GM19463 (cell line): ENCODE results near the gene SELENOS.

ENCODE experiments used
- ATAC-seq: cut with Tn5 transposase; IDR thresholded peaks from one replicate; pipeline ENCODE4 v1.9.1; 2021; ENCODE audit warnings: mild to moderate bottlenecking, moderate library complexity; ENCODE audit not compliant: unreplicated experiment

The SELENOS gene, protein sequence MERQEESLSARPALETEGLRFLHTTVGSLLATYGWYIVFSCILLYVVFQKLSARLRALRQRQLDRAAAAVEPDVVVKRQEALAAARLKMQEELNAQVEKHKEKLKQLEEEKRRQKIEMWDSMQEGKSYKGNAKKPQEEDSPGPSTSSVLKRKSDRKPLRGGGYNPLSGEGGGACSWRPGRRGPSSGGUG

DNA sequence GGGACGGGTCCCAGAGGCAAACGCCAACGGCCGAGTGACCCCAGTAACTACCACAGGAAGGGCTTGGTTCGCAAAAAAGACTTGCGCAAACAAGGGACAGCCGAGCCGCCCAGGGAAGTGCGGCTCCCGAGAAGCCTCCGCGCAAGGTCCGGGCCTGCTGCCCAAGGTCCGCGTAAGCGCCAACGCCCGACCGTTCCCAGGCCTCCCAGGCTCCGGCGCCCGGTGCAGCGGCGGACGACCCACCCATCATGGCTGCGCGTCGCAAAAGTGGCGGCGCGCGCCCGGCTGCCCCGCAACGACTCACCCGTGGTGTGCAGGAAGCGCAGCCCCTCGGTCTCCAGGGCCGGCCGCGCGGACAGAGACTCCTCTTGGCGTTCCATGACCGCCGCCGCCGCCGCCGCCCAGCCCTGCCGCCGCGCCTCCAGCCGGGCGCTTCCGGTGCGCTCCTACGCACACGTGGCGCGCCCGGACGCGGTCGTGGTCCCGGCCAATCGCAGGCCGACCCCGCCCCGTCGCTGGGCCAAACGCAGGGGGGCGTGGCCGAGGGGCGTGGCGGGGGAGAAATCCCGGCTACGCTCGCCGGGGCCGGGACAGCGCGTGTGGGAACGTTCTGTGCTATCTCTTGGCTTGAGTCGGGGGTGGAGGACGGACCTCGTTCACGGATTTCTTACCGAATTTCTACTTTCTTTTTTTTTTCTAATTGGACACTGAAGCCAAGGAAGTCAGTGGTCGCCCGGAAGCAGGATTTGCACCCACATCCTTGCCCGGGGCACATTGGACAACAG is at the start of gene SELENOS:
Gene SELENOS (minus strand): TSS at position 448 of the 785 bp plus-strand sequence. CDS start 68 bp downstream, at position 380.
- ATAC-seq = peak; percentile 94

DNA sequence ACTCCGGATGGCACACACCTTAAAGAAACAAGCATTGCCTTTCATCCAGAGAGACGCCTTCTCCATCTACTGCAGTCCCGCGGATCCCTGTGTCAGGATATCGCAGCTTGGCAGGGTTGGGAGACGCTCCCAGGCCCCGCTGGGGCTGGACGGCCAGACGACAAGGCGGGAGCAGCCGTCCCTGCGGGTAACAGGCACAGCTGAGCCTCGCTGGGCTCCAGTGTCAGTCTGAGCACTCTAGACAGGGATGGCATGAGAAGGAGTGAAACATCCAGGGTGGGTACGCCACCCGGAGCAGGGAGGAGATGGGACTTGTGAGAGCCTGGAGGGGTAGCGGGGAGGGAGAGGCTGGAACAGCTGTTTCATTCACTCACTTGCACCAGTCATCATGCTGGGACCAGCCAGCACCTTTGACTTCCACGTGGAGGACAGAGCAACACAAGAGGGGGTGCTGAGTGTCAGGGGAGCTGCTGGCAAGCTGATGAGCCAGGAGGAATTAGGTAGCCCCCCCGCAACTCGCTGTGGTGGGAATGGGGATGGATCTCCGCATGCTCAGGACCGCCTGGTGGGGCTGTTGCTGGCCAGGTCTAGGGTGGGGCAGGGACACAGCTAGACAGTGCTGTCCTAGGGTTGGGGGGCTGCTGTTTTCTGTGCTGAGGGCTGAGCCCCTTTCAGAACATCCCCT is 49.3 kb upstream of the SELENOS start:
- ATAC-seq = no peak

DNA sequence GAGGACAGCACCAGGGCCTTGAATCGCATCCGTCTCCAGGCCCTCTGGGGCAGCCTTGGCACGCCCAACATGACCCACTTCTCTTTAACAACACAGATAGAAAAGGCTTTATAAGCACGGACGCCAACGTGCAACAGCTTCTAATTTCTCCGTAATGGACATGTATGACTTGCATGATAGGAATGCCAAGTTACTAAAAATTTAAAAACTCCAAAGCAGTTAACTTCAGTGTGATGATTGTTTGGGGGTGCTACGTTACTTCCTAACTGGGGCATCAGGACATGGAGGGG is 48.7 kb upstream of the SELENOS start:
- ATAC-seq = no peak

DNA sequence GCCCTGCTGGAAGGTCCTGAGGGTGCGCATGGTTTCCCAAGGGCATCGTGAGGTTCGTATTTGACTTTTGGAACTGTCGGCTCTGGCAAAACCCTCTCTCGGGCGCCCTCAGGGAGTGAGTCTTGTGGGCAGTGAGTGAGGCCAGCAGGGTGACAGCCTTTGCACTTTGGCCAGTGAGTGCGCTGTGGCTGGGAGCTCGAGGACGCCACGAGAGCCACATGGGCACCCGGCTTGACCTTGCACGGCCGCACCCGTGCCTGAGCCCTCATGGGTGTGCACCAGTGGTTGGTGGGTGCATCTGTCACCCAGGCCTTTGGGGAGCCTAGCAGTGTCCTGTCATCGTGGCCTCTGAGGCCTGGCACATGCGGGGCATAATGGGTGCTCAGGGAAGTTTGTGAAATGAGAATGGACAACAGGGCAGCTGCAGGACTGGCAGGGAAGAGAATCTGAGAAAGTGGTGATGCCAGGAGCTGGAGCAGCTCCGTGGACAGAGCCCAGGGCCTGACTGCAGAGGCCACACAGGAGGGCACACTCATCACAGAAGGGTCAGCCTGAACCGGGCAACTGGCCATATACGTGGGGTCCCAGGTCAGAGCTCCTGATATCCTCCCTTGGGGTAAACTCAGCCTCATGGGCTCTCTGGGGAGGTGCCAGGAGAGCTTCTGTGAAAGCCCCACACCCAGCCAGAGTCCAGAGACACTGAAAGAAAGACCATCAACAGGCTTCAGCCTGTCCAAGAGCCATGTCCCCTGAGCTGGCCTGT is 48.2 kb upstream of the SELENOS start:
- no peak for ATAC-seq

DNA sequence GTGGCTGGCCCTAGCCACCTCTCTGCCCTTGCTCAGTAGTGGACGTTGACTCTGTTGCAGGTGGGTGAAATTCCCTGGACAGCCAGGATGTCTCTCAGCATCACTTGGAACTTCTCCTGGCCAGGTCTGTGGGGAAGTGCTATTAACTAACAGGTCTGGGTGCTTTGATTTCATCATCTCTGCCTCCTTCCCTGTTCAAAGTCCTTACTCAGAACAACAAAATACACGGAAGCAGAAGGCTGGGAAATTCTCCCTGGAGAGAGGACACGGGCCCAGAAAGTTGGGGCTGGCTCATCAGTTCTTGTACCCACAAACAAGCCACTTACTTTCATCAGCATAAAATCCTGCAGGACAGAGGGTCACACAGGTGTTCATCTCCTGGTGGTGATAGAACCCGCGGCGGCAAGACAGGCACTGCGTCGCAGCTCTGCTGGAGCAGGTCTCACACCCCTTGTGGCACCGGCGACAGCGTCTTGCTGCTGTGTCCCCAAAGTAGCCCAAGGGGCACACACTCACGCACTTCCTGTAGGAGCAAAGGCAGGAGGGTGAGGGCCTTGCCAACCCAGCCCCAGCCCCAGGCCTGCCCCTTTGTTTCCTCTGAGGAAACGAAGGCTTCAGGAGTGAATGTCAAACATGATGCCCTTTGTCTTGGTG is 47.4 kb upstream of the SELENOS start:
- no peak for ATAC-seq

DNA sequence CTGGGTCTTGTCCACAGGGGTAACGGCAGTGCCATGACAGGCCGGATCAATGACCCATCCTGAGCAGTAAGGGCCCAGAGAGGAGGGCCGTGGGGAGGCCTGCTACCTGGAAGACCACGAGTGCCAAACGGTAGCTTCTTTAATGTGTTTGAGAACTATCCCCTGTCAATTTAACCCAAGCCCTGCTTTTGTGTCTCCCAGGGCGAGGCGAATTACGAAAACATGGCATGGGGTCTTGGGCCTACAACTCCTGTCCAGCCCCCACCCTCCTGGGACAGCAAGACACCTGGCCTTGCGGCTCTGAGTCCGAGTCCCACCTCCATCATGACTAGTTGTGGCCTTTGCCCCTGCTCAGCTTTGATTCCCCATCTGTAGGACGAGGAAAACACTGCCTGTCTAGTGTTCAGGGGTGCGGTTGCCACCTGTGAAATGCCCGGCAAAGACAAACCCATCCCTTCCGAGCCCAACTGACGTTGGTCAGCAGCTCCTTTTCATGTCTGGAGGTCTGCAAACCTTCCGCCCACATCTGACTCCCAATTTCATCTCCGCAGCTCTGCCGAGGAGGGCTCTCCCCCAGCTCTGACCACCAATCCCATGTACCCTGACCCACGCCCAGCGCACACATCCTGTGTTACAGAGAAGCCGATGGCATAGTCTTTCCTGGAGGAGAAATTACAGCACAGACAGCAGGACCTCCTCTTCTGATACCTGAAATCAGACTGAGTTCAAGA is 46.7 kb upstream of the SELENOS start:
- no peak for ATAC-seq

DNA sequence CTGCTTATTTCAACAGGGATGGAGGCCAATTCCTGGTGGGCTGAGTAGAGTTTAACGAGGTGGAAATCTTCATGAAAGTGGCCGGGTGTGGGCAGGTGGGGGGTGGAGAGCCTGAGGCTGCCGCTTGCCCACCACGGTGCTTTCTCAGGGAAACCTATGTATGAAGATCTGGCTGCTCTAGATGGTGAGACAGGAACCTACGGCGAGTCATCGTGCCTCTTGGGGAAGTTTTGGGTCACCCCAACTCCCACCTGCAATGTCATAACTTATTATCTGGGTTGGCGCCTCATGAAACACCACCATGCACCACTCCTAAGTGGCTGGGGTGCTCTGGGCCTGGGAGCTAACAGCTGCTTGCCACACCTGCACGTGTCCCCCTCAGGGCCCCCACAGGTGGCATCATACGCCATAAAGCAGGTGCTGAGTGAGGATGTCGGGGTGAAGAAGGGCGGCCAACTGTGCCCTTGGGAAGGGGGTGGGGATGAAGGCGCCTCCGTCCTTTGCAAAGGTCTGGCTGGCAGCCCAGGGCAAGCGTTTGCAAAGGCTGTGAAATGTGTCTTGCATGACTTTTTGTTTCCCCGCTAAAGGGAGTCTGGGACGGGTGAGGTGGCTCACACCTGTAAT is 45.7 kb upstream of the SELENOS start:
- ATAC-seq = no peak

DNA sequence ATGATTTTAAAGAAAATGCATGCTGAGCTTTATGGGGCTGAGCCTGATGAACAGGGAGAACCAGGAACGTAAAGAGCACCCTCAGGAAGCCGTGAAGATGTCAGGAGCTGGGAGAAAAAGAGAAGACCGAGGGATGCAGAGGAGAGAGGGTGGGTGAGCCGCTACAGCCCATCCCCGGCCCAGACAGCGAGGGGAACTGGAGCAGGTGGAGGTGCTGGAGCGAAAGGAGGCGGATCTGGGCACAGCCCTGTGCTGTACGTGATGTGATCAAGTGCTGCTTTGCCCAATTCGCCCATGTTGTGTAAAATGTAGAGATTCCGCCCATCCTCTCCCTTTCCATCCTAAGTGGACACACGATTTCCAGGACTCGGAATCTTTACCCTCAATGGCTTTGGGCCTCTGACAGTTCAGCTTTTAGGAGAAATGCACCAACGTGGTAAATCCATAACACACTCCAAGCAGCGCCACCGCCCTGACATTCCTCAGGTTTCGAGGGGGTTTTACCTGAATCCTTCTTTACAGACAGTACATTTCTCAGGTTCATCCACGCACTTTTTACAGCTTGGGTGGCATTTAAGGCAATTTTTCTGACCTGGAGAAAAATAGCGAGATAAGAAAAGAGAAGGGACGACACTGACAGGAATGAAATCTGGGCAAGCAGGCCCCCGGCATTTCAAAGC is 44.9 kb upstream of the SELENOS start:
- ATAC-seq = no peak

DNA sequence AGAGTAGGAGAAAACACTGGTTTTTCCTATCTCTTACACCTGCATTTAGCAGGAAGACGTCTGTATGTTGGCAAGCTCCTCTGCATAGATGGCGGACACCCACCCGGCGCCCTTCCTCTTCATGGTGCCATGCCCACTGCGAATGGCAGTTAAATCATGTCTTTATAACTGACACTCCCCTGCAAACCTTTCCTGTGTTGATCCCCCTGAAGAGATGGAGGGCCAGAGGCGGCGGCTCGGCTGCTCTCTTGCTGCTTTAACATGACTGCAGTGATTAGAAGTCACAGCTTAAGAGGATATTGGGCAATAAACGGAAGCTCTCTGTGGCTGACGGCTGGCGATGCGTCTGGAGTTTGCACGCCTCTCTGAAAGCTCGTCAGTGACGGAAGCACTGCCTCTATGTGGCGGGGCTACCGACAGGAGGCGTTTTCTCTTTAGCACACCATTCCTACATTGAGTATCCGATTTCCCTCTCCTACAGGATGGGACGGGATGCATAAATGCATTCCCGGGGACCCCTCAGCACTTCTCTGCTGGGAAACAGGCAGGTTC is 43.3 kb upstream of the SELENOS start:
- peak; percentile 68 for ATAC-seq

DNA sequence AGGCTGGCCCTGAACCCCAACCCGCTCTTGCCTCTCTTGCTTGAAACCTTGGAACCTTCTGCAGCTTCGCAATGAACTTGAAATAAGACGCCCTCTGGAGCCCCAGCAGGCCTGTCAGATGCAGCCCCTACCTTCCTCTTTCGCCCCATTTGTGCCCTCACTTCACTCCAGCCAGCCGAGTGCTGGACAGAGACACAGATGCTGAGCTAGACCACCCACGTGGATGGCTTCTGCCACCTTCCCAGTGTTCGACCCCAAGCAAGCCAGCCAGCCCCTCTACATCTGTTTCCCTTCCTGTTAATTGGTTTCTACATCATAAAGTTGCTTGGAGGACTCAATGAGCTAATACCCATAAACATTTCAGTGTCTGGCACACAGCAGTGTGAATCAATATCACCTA is 41.6 kb upstream of the SELENOS start:
- ATAC-seq = no peak

DNA sequence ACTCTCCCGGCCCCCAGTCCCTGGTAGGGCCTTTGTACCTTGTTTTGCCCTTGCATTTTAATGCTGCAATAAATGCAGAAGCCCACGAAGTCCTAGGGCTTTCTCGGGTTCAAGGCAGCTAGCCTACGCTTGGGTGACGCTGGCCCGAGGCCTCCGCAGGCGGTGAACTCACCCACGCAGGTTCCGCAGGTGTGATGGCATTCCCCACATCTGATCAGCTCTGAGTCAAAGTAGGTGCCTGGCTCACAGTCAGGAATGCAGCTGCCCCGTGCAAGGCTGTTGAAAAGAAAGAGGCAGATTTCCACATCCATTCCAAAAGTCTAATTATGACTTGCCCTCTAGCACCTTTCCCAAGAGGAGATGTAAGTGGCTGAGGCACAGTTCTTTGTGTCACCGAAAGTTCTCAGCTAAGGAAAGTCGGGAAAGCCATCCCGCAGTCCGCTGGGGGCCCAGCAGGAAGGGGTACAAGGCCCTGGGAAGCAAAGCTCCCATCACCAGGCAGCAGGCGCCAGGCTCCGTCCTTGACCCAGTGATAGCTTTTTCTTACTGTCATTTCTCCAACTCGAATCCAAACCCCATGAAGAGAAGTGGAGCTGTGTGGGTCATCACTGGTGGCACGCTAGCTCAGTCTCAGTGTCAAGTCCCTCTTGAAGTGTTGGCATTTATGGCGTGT is 41.0 kb upstream of the SELENOS start:
- ATAC-seq = no peak

DNA sequence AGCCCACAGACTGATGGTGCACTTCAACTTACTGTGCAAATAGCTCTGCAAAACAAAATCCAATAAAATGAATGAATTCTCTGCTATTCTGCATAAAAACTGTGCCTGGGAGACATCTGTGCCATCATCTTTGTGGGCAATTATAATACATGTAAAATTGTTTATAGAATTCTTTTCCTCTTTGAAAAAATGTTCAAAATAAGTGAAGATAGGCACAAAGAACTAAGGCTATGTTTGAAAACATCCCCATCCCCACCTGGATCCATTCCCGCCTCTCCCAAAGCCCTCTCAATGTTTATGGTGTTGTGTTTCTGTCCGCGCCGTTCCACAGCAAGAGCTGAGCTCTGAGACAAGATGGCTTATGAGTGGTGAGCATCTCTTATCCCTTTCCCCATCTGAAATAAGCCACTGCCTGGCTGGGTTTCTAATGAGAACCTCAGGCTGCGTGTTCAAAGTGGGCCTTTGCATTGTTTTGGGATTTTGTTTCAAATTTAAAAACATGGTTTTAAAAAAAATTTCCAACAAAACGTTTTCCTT is 40.1 kb upstream of the SELENOS start:
- no peak for ATAC-seq

DNA sequence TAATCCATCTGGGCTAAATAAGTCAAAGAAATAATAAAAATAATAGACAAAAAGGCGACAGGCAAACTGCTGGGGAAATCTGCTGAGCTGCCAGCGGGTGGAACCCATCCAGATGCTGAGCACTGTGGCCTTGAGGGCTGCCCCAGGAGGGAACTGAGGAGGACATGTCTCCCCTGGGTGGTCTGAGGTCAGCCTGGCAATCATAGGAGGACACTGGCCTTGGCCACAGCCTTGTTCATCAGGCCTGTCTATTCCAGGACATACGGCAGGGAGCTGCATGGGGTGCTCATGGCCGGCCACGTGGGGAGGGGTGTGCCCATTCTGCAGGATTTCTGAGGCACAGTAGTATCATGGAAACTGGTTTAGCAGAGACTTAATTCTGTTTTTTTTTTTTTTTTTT is 39.2 kb upstream of the SELENOS start:
- no peak for ATAC-seq

DNA sequence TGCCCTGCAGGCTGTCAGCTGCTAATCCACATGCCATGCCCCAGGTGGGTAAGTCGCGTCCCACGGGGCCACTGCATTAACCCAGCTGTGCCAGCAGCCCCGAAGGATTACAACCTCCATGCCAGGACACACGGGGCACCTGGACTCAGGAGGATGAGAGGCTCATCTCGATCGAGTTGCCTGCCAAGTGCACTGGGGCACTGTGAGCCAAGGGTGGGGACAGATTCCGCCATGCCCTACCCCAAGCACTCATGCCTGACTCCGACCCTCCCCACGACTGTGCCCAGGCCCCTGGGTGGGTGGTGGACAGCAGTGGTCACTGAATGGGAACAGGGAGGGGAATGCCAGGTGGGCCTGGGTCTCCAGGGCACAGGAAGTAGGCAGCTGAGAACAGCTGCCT is 38.5 kb upstream of the SELENOS start:
- ATAC-seq = no peak

DNA sequence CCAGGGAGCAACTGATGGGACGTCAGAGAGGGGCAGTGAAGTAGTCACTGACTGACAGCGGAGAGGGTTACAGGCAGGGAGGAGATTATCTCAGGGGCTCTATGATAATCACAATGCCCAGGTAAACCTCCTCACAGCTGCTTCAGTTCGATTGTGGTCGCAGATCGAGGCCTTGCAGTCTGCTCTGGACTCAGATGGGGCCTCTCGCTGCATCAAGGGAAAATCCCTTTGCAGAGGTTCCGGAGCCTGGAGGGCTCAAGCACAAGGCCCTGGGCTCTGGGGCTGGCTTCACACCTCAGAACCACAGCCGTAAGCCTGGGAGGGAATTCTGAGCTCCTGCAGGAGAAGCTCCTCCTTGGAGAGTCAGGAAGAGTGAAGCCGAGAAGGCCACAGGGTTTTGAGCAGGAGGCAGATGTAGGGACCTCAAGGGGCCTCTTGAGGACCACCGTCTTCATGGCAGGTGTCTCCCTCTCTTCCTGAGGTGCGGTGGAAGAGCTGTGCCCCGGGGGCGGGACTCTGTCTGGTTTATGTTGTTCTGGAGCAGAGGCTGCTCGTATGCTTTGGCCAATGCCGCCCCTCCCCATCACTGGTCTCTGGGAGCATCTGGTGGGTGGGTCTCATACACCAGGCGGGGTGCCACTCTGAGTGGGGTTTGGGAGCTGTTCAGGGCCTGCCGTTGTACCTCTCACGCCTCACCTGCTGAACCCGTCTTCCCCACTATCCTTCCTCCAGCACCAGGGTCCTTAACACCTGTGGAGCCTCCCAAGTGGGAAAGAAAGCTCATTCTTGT is 37.2 kb upstream of the SELENOS start:
- no peak for ATAC-seq

DNA sequence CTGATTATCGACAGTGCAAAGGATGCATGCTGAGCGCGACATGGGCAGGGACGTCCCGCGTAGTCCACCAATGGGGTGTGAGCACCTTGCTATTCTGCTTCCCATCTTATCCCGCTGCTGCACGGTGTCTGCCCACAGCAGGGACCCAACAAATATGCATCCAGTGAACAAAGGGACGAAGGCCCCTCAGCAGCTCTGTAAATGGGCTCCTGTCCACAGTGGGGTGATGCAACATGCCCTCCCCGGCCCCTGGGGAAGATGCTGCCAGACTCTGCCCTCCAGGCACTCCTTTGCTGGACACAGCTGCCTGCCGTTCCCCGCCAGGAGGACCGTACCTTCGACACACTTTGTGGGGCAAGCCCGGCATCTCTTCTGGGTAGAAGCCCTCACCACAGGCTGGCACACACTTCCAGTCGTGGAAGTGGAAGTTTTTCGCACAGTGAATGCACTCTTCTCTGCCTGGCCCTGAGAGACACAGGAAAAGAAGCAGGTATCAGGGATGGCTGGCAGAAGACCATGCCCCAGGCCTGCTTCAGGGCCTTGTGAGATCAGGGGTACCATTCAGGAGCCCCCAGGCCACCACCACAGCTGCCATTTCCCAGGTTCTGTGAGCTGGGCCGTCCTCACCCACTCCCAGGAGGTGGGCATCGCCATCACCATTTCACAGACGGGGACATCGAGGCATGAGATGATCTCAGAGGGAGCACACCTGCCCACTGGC is 35.9 kb upstream of the SELENOS start:
- ATAC-seq = no peak

DNA sequence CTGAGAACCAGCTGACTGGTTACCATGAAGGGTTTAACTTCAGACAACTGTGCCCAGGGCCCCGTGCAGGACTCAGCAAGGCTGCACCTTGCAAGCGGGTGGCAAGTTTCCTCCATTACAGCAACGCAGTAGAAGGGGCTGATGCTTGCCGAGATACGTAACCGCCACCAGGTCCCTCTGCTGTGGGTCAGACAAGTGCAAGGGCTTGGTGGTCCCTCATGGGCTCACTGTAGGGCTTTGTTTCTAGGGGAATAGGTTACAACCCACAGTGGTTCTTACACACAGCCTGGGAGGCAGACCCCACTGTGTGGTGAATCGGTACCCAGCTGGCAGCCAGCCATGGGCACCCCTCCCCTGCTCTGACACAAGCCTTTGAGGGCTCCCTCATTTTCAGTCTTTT is 33.2 kb upstream of the SELENOS start:
- no peak for ATAC-seq
